AG09319 (cell line): ENCODE measurements around the gene OGDH.
"Not testable (repeated sequence)": the region's sequence is repeated elsewhere in the genome, so short reads cannot be mapped to it uniquely, and the experiment has no call there.

Experiments
- DNase-seq: peaks from one replicate; pipeline ENCODE4 v3.0.0-alpha.2; 2010; ENCODE audit warnings: low read depth; ENCODE audit errors: extremely low read depth
- CTCF ChIP-seq: IDR thresholded peaks from 2 replicates; pipeline ENCODE4 v1.5.1; 2011; ENCODE audit warnings: low read depth, mild to moderate bottlenecking, inconsistent platforms, low read length, moderate library complexity

Gene OGDH

GRCh38 chr7:44580945-44581878 is 25.2 kb upstream of the OGDH start:
- no peak for DNase-seq
- TF ChIP-seq CTCF, result no peak

GRCh38 chr7:44581879-44582603 is 24.4 kb upstream of the OGDH start, which contains the start of gene TMED4:
TMED4 (minus strand) TSS chr7:44582231; CDS start chr7:44582206, 25 bp downstream.
- DNase-seq, result peak; percentile 98
- no peak for TF ChIP-seq CTCF

GRCh38 chr7:44583146-44583865 is 23.1 kb upstream of the OGDH start:
- no peak for DNase-seq
- no peak for TF ChIP-seq CTCF

GRCh38 chr7:44587843-44588711 is 18.4 kb upstream of the OGDH start:
- peak; percentile 65 for TF ChIP-seq CTCF
- no peak for DNase-seq

DNA sequence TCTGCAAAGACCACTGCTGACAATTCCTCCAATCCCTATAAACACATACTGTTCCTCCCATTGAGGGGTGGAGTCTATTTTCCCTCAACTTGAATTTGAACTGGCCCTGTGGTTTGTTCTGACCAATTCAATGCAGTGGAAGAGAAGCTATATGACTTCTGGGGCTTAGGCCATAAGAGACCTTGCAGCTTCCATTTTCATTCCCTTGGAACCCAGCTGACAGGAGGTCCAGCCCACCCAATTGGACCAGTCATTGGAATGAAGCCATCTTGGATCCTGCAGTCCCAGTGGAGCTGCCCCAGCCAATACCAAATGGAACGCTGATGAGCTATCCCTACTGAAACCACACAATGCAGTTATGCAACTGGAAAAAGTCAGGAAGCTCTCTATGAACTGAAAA is 15.5 kb upstream of the OGDH start:
- TF ChIP-seq CTCF, result no peak
- DNase-seq, result no peak

DNA sequence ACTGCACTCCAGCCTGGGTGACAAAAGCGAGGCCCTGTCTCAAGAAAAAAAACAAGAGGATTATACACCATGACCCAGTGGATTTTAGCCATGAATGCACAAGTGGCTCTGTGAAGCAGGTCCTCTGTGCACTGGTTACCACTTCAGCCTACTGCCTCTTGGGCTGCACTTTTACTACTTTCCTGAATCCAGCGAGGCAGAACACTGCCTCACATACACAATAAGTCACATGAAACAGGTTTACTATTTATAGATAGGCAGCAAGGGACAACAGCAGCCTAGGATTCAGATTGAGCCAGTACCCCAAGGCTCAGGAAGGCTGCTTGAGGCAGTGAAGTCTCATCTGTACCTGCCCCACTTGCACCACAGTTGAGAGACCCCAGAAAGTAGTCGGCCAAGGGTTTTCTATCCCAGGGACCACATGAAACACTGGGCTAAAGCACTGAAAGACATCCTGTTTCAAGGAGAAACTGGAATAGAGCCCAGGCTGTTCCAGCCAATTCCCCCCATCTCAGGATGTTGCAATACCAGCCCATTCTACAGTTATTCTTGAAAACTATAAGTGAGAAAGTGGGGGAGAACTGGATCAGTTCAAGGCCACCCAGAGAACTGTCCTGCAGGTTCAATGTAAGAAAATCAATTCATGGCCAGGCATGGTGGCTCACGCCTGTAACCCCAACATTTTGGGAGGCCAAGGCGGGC is 10.3 kb upstream of the OGDH start:
- no peak for DNase-seq

DNA sequence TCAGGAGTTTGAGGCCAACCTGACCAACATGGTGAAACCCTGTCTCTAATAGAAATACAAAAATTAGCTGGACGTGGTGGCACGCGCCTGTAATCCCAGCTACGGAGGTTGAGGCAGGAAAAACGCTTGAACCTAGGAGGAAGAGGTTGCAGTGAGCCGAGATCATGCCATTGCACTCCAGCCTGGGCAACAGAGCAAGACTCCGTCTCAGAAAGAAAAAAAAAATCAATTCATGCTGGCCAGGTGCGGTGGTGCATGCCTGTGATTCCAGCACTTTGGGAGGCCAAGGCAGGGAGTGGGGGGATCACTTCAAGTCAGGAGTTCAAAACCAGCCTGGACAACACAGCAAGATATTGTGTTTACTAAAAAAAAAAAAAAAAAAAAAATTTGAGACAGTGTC is 9.2 kb upstream of the OGDH start:
- not testable (repeated sequence) for DNase-seq

More for the DNA sequence above, 10.3 kb upstream of the OGDH start:
- no peak for TF ChIP-seq CTCF
